Measurements from ENCODE around the gene RPTOR. TPM values are rescaled to one million over a fixed set of nuclear protein-coding genes. Genes with fewer than 3 reads are reported as not detected.

Gene RPTOR
- polyA plus RNA-seq, 1 donor from 2014 or later = 8.0 TPM

- Histone ChIP-seq H3K9ac (ENCODE audit: low read length) (no peak overlapping the region), H3K36me3 (ENCODE audit: insufficient read depth, low read length) (no peaks in the 10 kb centered on the region), H2AFZ (ENCODE audit: low read depth, low read length) (no peak overlapping the region), H3K27me3 (ENCODE audit: insufficient read depth, low read depth, low read length) (no peaks in the 10 kb centered on the region), H3K4me3 (ENCODE audit: low read length) (no peak overlapping the region), H3F3A (ENCODE audit: insufficient read depth, low read length, poor library complexity, severe bottlenecking) (no peaks in the 10 kb centered on the region), H3K79me2 (replicated peaks; ENCODE audit: insufficient read depth, low read length) (peaks cover 6% of the 10 kb centered on the region), H3K27ac (ENCODE audit: low read length) (no peak overlapping the region), H3K4me2 (ENCODE audit: low read length) (no peak overlapping the region), H4K20me1 (ENCODE audit: insufficient read depth) (no peaks in the 10 kb centered on the region), H3K9me3 (ENCODE audit: low read length) (no peaks in the 10 kb centered on the region), H3K9me2 (ENCODE audit: insufficient read depth, low read length) (no peaks in the 10 kb centered on the region)
- TF ChIP-seq TAF1 (IDR thresholded peaks at IDR 0.05; ENCODE audit: low read depth) (no peak), CTCF (IDR thresholded peaks at IDR 0.05; ENCODE audit: poor library complexity, severe bottlenecking) (no peak), SMC3 (conservative IDR thresholded peaks at IDR 0.05; ENCODE audit: poor library complexity) (no peak), MXI1 (conservative IDR thresholded peaks at IDR 0.05; ENCODE audit: poor library complexity, severe bottlenecking) (no peak), RAD21 (conservative IDR thresholded peaks at IDR 0.05) (no peak), EP300 (conservative IDR thresholded peaks at IDR 0.05; ENCODE audit: poor library complexity, severe bottlenecking) (no peak), POLR2AphosphoS5 (IDR thresholded peaks at IDR 0.05) (no peak), EZH2 (IDR thresholded peaks at IDR 0.05; ENCODE audit: borderline replicate concordance, insufficient read depth, low read length, poor library complexity, severe bottlenecking) (no peak)
- TF ChIP-seq, protein P1, sequence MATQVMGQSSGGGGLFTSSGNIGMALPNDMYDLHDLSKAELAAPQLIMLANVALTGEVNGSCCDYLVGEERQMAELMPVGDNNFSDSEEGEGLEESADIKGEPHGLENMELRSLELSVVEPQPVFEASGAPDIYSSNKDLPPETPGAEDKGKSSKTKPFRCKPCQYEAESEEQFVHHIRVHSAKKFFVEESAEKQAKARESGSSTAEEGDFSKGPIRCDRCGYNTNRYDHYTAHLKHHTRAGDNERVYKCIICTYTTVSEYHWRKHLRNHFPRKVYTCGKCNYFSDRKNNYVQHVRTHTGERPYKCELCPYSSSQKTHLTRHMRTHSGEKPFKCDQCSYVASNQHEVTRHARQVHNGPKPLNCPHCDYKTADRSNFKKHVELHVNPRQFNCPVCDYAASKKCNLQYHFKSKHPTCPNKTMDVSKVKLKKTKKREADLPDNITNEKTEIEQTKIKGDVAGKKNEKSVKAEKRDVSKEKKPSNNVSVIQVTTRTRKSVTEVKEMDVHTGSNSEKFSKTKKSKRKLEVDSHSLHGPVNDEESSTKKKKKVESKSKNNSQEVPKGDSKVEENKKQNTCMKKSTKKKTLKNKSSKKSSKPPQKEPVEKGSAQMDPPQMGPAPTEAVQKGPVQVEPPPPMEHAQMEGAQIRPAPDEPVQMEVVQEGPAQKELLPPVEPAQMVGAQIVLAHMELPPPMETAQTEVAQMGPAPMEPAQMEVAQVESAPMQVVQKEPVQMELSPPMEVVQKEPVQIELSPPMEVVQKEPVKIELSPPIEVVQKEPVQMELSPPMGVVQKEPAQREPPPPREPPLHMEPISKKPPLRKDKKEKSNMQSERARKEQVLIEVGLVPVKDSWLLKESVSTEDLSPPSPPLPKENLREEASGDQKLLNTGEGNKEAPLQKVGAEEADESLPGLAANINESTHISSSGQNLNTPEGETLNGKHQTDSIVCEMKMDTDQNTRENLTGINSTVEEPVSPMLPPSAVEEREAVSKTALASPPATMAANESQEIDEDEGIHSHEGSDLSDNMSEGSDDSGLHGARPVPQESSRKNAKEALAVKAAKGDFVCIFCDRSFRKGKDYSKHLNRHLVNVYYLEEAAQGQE (IDR thresholded peaks at IDR 0.05; ENCODE audit: borderline replicate concordance) = no peak
Observed at GRCh38 chr17:80585890-80586845, 41.5 kb downstream of the RPTOR start.

- no peaks in the 10 kb centered on the region for H3K27me3 ChIP-seq (ENCODE audit: insufficient read depth, low read depth, low read length)
- H3K27ac ChIP-seq (ENCODE audit: low read length) = no peak overlapping the region
- no peaks in the 10 kb centered on the region for H3K36me3 ChIP-seq (ENCODE audit: insufficient read depth, low read length)
- H3K9me2 ChIP-seq (ENCODE audit: insufficient read depth, low read length) = no peaks in the 10 kb centered on the region
- no peaks in the 10 kb centered on the region for H4K20me1 ChIP-seq (ENCODE audit: insufficient read depth)
- H3K9ac ChIP-seq (ENCODE audit: low read length) = no peak overlapping the region
- no peaks in the 10 kb centered on the region for H3K9me3 ChIP-seq (ENCODE audit: low read length)
- no peak for TF ChIP-seq MXI1 (conservative IDR thresholded peaks at IDR 0.05; ENCODE audit: poor library complexity, severe bottlenecking)
- TF ChIP-seq CTCF (IDR thresholded peaks at IDR 0.05; ENCODE audit: poor library complexity, severe bottlenecking) = no peak
- no peak for TF ChIP-seq EP300 (conservative IDR thresholded peaks at IDR 0.05; ENCODE audit: poor library complexity, severe bottlenecking)
- TF ChIP-seq RAD21 (conservative IDR thresholded peaks at IDR 0.05) = no peak
- no peaks in the 10 kb centered on the region for H3F3A ChIP-seq (ENCODE audit: insufficient read depth, low read length, poor library complexity, severe bottlenecking)
- H3K4me3 ChIP-seq (ENCODE audit: low read length) = no peak overlapping the region
- H2AFZ ChIP-seq (ENCODE audit: low read depth, low read length) = no peak overlapping the region
- H3K79me2 ChIP-seq (replicated peaks; ENCODE audit: insufficient read depth, low read length) = peaks cover 6% of the 10 kb centered on the region
- no peak overlapping the region for H3K4me2 ChIP-seq (ENCODE audit: low read length)
Observed at GRCh38 chr17:80586846-80587228, 42.2 kb downstream of the RPTOR start.
